Parathyroid adenoma (tissue), 2 donors: ENCODE data around the gene PLGLB1.
"Not testable (repeated sequence)": the region's sequence is repeated elsewhere in the genome, so short reads cannot be mapped to it uniquely, and the experiment has no call there.

Experiments used
- H2AFZ ChIP-seq: fragments of 300-600 bp; sonication (generic); one replicate; pipeline ENCODE4 v1.7.0; 2017; ENCODE audit warnings: antibody characterized with exemption, mild to moderate bottlenecking
- H3K27ac ChIP-seq: fragments of 300-600 bp; sonication (generic); one replicate; pipeline ENCODE4 v1.7.0; 2017
- H3K27me3 ChIP-seq: fragments of 300-600 bp; sonication (generic); one replicate; pipeline ENCODE4 v1.7.0; 2017; ENCODE audit warnings: low read length; ENCODE audit not compliant: control insufficient read depth, insufficient read depth
- H3K36me3 ChIP-seq: fragments of 300-600 bp; sonication (generic); one replicate; pipeline ENCODE4 v1.7.0; 2017; ENCODE audit warnings: low read length; ENCODE audit not compliant: control insufficient read depth, insufficient read depth
- H3K4me1 ChIP-seq: fragments of 300-600 bp; sonication (generic); one replicate; pipeline ENCODE4 v1.7.0; 2017; ENCODE audit warnings: control low read depth
- H3K4me2 ChIP-seq: fragments of 300-600 bp; sonication (generic); one replicate; pipeline ENCODE4 v1.7.0; 2017; ENCODE audit warnings: low read length
- H3K4me3 ChIP-seq: fragments of 300-600 bp; sonication (generic); one replicate; pipeline ENCODE4 v1.7.0; 2017; ENCODE audit warnings: low read depth, low read length
- H3K79me2 ChIP-seq: fragments of 300-600 bp; sonication (generic); one replicate; pipeline ENCODE4 v1.7.0; 2017; ENCODE audit warnings: control low read depth
- H3K9ac ChIP-seq: fragments of 300-600 bp; sonication (generic); one replicate; pipeline ENCODE4 v1.7.0; 2017; ENCODE audit warnings: mild to moderate bottlenecking
- H3K9me3 ChIP-seq: fragments of 300-600 bp; sonication (generic); one replicate; pipeline ENCODE4 v1.7.0; 2017; ENCODE audit warnings: low read length; ENCODE audit not compliant: control insufficient read depth
- donor health status: primary hyperparathyroidism.

Gene PLGLB1

GRCh38 chr2:87021744-87022143, at the start of gene PLGLB1:
TSS of gene PLGLB1 (minus strand) at chr2:87021844. CDS start at chr2:87021783, 61 bp downstream.
- not testable (repeated sequence) for H3K9ac ChIP-seq

GRCh38 chr2:87064305-87064704, 42.7 kb upstream of the PLGLB1 start:
- not testable (repeated sequence) for H3K4me2 ChIP-seq, H2AFZ ChIP-seq, H3K36me3 ChIP-seq, H3K27me3 ChIP-seq, H3K4me3 ChIP-seq, H3K4me1 ChIP-seq, H3K9me3 ChIP-seq, H3K27ac ChIP-seq, H3K9ac ChIP-seq
- peaks cover 10% of the 10 kb centered on the region for H3K79me2 ChIP-seq

More at GRCh38 chr2:87021744-87022143, at the start of gene PLGLB1:
- not testable (repeated sequence) for H3K4me3 ChIP-seq, H2AFZ ChIP-seq, H3K9me3 ChIP-seq, H3K4me2 ChIP-seq, H3K4me1 ChIP-seq, H3K36me3 ChIP-seq, H3K79me2 ChIP-seq, H3K27me3 ChIP-seq, H3K27ac ChIP-seq

- not testable (repeated sequence) for H3K9ac ChIP-seq
Observed at GRCh38 chr2:87063431-87063830, 41.8 kb upstream of the PLGLB1 start.

DNA sequence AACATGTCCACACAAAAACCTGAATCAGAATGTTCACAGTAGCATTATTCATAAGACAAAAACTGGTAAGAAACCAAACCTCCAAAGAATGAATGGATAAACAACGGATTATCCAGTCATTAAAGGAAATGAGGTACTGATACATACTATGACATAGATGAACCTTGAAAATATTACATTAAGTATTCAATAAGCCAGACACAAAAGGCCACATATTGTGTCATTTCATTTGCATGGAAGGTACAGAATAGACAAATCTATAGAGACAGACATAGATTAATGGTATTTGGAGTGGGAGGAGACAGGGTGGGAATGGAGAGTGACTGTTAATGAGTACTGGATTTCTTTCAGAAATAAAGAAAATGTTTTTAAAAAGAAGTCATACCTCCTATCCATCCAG, 39.9 kb upstream of the PLGLB1 start:
- H3K9me3 ChIP-seq, H3K4me1 ChIP-seq, H3K36me3 ChIP-seq, H3K27ac ChIP-seq, H3K79me2 ChIP-seq, H2AFZ ChIP-seq, H3K27me3 ChIP-seq, H3K4me3 ChIP-seq, H3K9ac ChIP-seq, H3K4me2 ChIP-seq: not testable (repeated sequence)

More at GRCh38 chr2:87063431-87063830, 41.8 kb upstream of the PLGLB1 start:
- not testable (repeated sequence) for H3K4me3 ChIP-seq, H3K4me2 ChIP-seq, H3K36me3 ChIP-seq, H3K27ac ChIP-seq, H2AFZ ChIP-seq, H3K9me3 ChIP-seq, H3K79me2 ChIP-seq, H3K27me3 ChIP-seq, H3K4me1 ChIP-seq

DNA sequence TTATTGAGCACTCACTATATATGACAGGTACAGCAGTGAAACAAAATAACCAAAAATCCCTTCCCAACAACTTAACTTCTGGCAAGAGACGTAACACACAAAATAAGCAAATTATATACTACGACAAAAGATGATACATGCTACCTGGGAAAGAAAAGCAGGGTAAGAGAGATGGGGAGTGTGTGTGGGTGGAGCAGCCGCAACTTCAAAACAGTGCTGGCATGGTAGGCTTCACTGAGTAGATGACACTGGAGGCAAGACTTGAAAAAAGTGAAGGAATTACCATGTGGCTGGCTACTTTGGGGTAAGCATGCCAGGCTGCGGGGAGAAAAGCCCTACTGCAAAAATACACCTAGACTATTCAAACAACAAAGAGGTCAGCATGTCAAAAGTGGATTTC, 36.0 kb upstream of the PLGLB1 start:
- not testable (repeated sequence) for H3K4me2 ChIP-seq, H3K9me3 ChIP-seq, H3K9ac ChIP-seq, H3K79me2 ChIP-seq, H3K36me3 ChIP-seq, H3K4me3 ChIP-seq, H2AFZ ChIP-seq, H3K4me1 ChIP-seq, H3K27me3 ChIP-seq, H3K27ac ChIP-seq

DNA sequence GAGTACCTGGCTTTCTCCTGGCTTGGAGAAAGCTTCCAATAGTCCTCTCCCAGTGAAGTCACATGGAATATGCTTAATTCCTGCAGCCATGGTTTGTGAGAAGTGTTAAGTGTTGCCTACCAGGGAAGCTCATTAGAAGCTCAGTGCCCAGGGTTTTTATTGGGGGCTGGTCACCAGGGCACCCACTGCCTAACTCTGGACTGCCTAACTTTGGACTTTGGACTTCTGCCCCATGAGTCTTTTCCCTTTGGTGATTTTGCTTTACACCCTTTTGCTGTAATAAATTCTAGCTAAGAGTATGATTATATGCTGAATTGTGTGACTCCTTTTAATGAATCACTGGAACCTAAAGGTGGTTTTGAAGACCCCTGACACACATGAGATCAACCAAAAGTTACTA, 35.2 kb upstream of the PLGLB1 start:
- H3K36me3 ChIP-seq, H3K9me3 ChIP-seq, H3K27me3 ChIP-seq, H3K4me1 ChIP-seq, H3K4me2 ChIP-seq, H3K79me2 ChIP-seq, H3K4me3 ChIP-seq, H3K27ac ChIP-seq, H3K9ac ChIP-seq, H2AFZ ChIP-seq: not testable (repeated sequence)

DNA sequence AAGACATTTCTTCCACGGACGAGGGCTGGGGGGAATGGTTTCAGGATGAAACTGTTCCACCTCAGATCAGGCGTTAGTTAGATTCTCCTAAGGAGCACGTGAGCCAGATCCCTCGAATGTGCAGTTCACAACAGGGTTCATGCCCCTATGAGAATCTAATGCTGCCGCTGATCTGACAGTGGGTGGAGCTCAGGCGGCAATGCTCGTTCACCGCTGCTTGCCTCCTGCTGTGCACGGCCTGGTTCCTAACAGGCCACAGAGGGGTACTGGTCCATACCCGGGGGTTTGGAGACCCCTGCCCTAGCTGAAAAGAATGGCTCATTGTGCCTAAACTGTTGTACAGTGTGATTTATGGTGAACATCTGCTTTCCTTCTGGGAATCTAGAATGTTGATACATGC, 34.8 kb upstream of the PLGLB1 start:
- H3K9ac ChIP-seq, H3K27me3 ChIP-seq, H3K4me3 ChIP-seq, H3K27ac ChIP-seq, H3K4me1 ChIP-seq, H3K79me2 ChIP-seq, H2AFZ ChIP-seq, H3K9me3 ChIP-seq, H3K4me2 ChIP-seq, H3K36me3 ChIP-seq: not testable (repeated sequence)

GRCh38 chr2:87054375-87054774, 32.7 kb upstream of the PLGLB1 start:
- H3K4me2 ChIP-seq, H3K27ac ChIP-seq, H2AFZ ChIP-seq, H3K4me1 ChIP-seq, H3K9me3 ChIP-seq, H3K4me3 ChIP-seq, H3K27me3 ChIP-seq, H3K9ac ChIP-seq, H3K79me2 ChIP-seq, H3K36me3 ChIP-seq: not testable (repeated sequence)
